ENCODE results near the gene C19orf67. TPM values are rescaled to one million over a fixed set of nuclear protein-coding genes. Genes with fewer than 3 reads are reported as not detected.
"Not testable (repeated sequence)": the region's sequence is repeated elsewhere in the genome, so short reads cannot be mapped to it uniquely, and the experiment has no call there.

The C19orf67 gene
- total RNA-seq, 1 donor from 2014 or later, result not detected

GRCh38 chr19:14042659-14043608 is 42.6 kb downstream of the C19orf67 start:
- not testable (repeated sequence) for DNase-seq (ENCODE audit: low read depth); H3K36me3 ChIP-seq (ENCODE audit: insufficient read depth, low read length); H3K27me3 ChIP-seq (ENCODE audit: insufficient read depth, low read length); H3K36me3 Mint-ChIP-seq (ENCODE audit: low read depth, unreplicated experiment); H3K27ac ChIP-seq (ENCODE audit: low read depth, low read length); H3K9me3 Mint-ChIP-seq (ENCODE audit: unreplicated experiment); H3K4me2 ChIP-seq (ENCODE audit: low read length); H3K9me3 ChIP-seq (ENCODE audit: insufficient read depth, low read depth, low read length); H2AFZ ChIP-seq (ENCODE audit: low read depth, low read length); FAIRE-seq; H3K79me2 ChIP-seq (ENCODE audit: insufficient read depth, low read length); H3K27me3 Mint-ChIP-seq (ENCODE audit: low read depth, unreplicated experiment); H3K27ac Mint-ChIP-seq (ENCODE audit: unreplicated experiment); H3K4me1 Mint-ChIP-seq (ENCODE audit: low read depth, unreplicated experiment); H3K4me3 ChIP-seq (ENCODE audit: insufficient read depth, low read depth, low read length); H4K20me1 ChIP-seq (ENCODE audit: insufficient read depth, low read length); H3K4me1 ChIP-seq (ENCODE audit: insufficient read depth, low read length); H3K4me3 Mint-ChIP-seq (ENCODE audit: unreplicated experiment); H3K9ac ChIP-seq (ENCODE audit: low read length)
- TF ChIP-seq CTCF (IDR thresholded peaks at IDR 0.05; ENCODE audit: insufficient read depth, low read depth, low read length), result peak; percentile 45

GRCh38 chr19:14039181-14039580 is 46.4 kb downstream of the C19orf67 start:
- Histone ChIP-seq H3K79me2 (ENCODE audit: insufficient read depth, low read length) (no peaks in the 10 kb centered on the region), H3K9ac (ENCODE audit: low read length) (no peak overlapping the region), H3K9me3 (ENCODE audit: insufficient read depth, low read depth, low read length) (no peaks in the 10 kb centered on the region), H3K27ac (ENCODE audit: low read depth, low read length) (no peak overlapping the region), H4K20me1 (ENCODE audit: insufficient read depth, low read length) (no peaks in the 10 kb centered on the region), H3K4me3 (ENCODE audit: insufficient read depth, low read depth, low read length) (no peak overlapping the region), H3K4me1 (ENCODE audit: insufficient read depth, low read length) (no peaks in the 10 kb centered on the region), H3K36me3 (ENCODE audit: insufficient read depth, low read length) (no peaks in the 10 kb centered on the region), H3K4me2 (ENCODE audit: low read length) (no peak overlapping the region), H3K27me3 (ENCODE audit: insufficient read depth, low read length) (no peaks in the 10 kb centered on the region), H2AFZ (ENCODE audit: low read depth, low read length) (no peak overlapping the region)
- Mint-ChIP-seq H3K36me3 (ENCODE audit: low read depth, unreplicated experiment) (peaks cover 2% of the 10 kb centered on the region), H3K27me3 (ENCODE audit: low read depth, unreplicated experiment) (no peaks in the 10 kb centered on the region), H3K27ac (ENCODE audit: unreplicated experiment) (no peak overlapping the region), H3K4me3 (ENCODE audit: unreplicated experiment) (no peak overlapping the region), H3K4me1 (ENCODE audit: low read depth, unreplicated experiment) (no peaks in the 10 kb centered on the region), H3K9me3 (ENCODE audit: unreplicated experiment) (no peaks in the 10 kb centered on the region)
- DNase-seq (ENCODE audit: low read depth) (no peak), FAIRE-seq (no peak)
- no peak for TF ChIP-seq CTCF (IDR thresholded peaks at IDR 0.05; ENCODE audit: insufficient read depth, low read depth, low read length)

GRCh38 chr19:14035706-14036105 is 49.9 kb downstream of the C19orf67 start:
- Mint-ChIP-seq H3K9me3 (ENCODE audit: unreplicated experiment) (no peaks in the 10 kb centered on the region), H3K27ac (ENCODE audit: unreplicated experiment) (peak overlapping the region; percentile 77), H3K27me3 (ENCODE audit: low read depth, unreplicated experiment) (peaks cover 5% of the 10 kb centered on the region), H3K4me1 (ENCODE audit: low read depth, unreplicated experiment) (no peaks in the 10 kb centered on the region), H3K36me3 (ENCODE audit: low read depth, unreplicated experiment) (peaks cover 2% of the 10 kb centered on the region), H3K4me3 (ENCODE audit: unreplicated experiment) (no peak overlapping the region)
- Histone ChIP-seq H4K20me1 (ENCODE audit: insufficient read depth, low read length) (no peaks in the 10 kb centered on the region), H3K4me1 (ENCODE audit: insufficient read depth, low read length) (peaks cover 2% of the 10 kb centered on the region), H3K9ac (ENCODE audit: low read length) (no peak overlapping the region), H3K9me3 (ENCODE audit: insufficient read depth, low read depth, low read length) (no peaks in the 10 kb centered on the region), H3K36me3 (ENCODE audit: insufficient read depth, low read length) (no peaks in the 10 kb centered on the region), H3K4me2 (ENCODE audit: low read length) (no peak overlapping the region), H3K4me3 (ENCODE audit: insufficient read depth, low read depth, low read length) (no peak overlapping the region), H3K79me2 (ENCODE audit: insufficient read depth, low read length) (no peaks in the 10 kb centered on the region), H3K27ac (ENCODE audit: low read depth, low read length) (no peak overlapping the region), H2AFZ (ENCODE audit: low read depth, low read length) (no peak overlapping the region), H3K27me3 (ENCODE audit: insufficient read depth, low read length) (no peaks in the 10 kb centered on the region)
- no peak for FAIRE-seq
- TF ChIP-seq CTCF (IDR thresholded peaks at IDR 0.05; ENCODE audit: insufficient read depth, low read depth, low read length) (no peak), EZH2 (IDR thresholded peaks at IDR 0.05; ENCODE audit: insufficient read depth, low read length) (no peak)
- DNase-seq (ENCODE audit: low read depth), result peak; percentile 49

DNA sequence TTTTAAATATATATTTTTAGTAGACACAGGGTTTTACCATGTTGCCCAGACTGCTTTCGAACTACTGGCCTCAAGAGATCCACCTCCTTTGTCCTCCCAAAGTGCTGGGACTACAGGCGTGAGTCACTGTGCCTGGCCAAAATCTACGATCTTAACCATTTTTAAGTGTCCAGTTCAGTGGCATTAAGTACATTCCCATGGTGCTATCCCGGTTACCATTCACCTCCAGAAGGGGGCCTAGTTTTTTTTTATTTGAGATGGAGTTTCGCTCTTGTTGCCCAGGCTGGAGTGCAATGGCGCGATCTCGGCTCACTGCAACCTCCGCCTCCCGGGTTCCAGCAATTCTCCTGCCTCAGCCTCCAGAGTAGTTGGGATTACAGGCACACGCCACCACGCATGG is 50.4 kb downstream of the C19orf67 start:
- not testable (repeated sequence) for H3K27ac Mint-ChIP-seq (ENCODE audit: unreplicated experiment); H3K9me3 ChIP-seq (ENCODE audit: insufficient read depth, low read depth, low read length); H3K79me2 ChIP-seq (ENCODE audit: insufficient read depth, low read length); H3K4me3 Mint-ChIP-seq (ENCODE audit: unreplicated experiment); H3K27me3 Mint-ChIP-seq (ENCODE audit: low read depth, unreplicated experiment); H3K9ac ChIP-seq (ENCODE audit: low read length); H3K9me3 Mint-ChIP-seq (ENCODE audit: unreplicated experiment); FAIRE-seq; H3K4me3 ChIP-seq (ENCODE audit: insufficient read depth, low read depth, low read length); H3K4me2 ChIP-seq (ENCODE audit: low read length); H3K36me3 ChIP-seq (ENCODE audit: insufficient read depth, low read length); H3K27ac ChIP-seq (ENCODE audit: low read depth, low read length); H3K27me3 ChIP-seq (ENCODE audit: insufficient read depth, low read length); H3K36me3 Mint-ChIP-seq (ENCODE audit: low read depth, unreplicated experiment); H3K4me1 ChIP-seq (ENCODE audit: insufficient read depth, low read length); DNase-seq (ENCODE audit: low read depth); H4K20me1 ChIP-seq (ENCODE audit: insufficient read depth, low read length); H3K4me1 Mint-ChIP-seq (ENCODE audit: low read depth, unreplicated experiment); H2AFZ ChIP-seq (ENCODE audit: low read depth, low read length)
